Mesenchymal stem cell (in vitro differentiated cells and primary cell): ENCODE measurements around the gene CDH5.
A peak's percentile ranks its signal among the peaks of the same experiment; 100 is the strongest.

Experiments used
- DNase-seq: peaks from one replicate; pipeline ENCODE4 v3.0.0-alpha.2; 2013
- H2AFZ ChIP-seq: one replicate; pipeline ENCODE4 v1.6.1; 2013; ENCODE audit warnings: low read depth, mild to moderate bottlenecking, control low read depth, inconsistent platforms, low read length, moderate library complexity
- H2AK5ac ChIP-seq: 2 replicates; pipeline ENCODE4 v1.6.1; 2013; ENCODE audit warnings: low read length, moderate library complexity, mild to moderate bottlenecking, inconsistent platforms; ENCODE audit not compliant: severe bottlenecking
- H2BK120ac ChIP-seq: one replicate; pipeline ENCODE4 v1.6.1; 2013; ENCODE audit warnings: low read depth, mild to moderate bottlenecking, inconsistent platforms, low read length, moderate library complexity
- H2BK12ac ChIP-seq, 2 experiments: one replicate each; pipeline ENCODE4 v1.6.1; 2013; ENCODE audit warnings: inconsistent platforms in 2 of 2, low read length in 2 of 2, mild to moderate bottlenecking in 2 of 2, moderate library complexity in 2 of 2, control low read depth in 1 of 2
- H2BK15ac ChIP-seq: one replicate; pipeline ENCODE4 v1.6.1; 2013; ENCODE audit warnings: mild to moderate bottlenecking, low read depth, inconsistent platforms; ENCODE audit not compliant: poor library complexity, severe bottlenecking
- H2BK5ac ChIP-seq: 2 replicates; pipeline ENCODE4 v1.6.1; 2013; ENCODE audit warnings: low read depth, mild to moderate bottlenecking, low read length, control low read depth, inconsistent platforms; ENCODE audit not compliant: poor library complexity, severe bottlenecking
- H3K14ac ChIP-seq, 2 experiments: one replicate each; pipeline ENCODE4 v1.6.1; 2013; ENCODE audit warnings: inconsistent platforms in 2 of 2, low read length in 2 of 2, control low read depth in 1 of 2, mild to moderate bottlenecking in 1 of 2, moderate library complexity in 1 of 2
- H3K18ac ChIP-seq, 2 experiments: one replicate each; pipeline ENCODE4 v1.6.1; 2013; ENCODE audit warnings: inconsistent platforms in 2 of 2, low read length in 2 of 2, control low read depth in 1 of 2, low read depth in 1 of 2, mild to moderate bottlenecking in 1 of 2
- H3K23ac ChIP-seq, 2 experiments: one replicate each; pipeline ENCODE4 v1.6.1; 2013; ENCODE audit warnings: inconsistent platforms in 2 of 2, low read length in 2 of 2, mild to moderate bottlenecking in 2 of 2, moderate library complexity in 2 of 2, control low read depth in 1 of 2
- H3K27ac ChIP-seq: 2 replicates; pipeline ENCODE4 v1.5.1; 2013; ENCODE audit warnings: mild to moderate bottlenecking, moderate library complexity, low read length, control low read depth, inconsistent platforms; ENCODE audit not compliant: poor library complexity, severe bottlenecking
- H3K27me3 ChIP-seq, 2 experiments: 2 replicates each; pipeline versions ENCODE4 v1.6.1 to v1.7.0; 2013; ENCODE audit warnings: low read length in 2 of 2, mild to moderate bottlenecking in 2 of 2, moderate library complexity in 2 of 2, control low read depth in 1 of 2, inconsistent platforms in 1 of 2; ENCODE audit not compliant: control insufficient read depth in 1 of 2, insufficient read depth in 1 of 2
- H3K36me3 ChIP-seq, 2 experiments: 2 replicates each; pipeline versions ENCODE4 v1.6.1 to v1.7.0; 2013; ENCODE audit warnings: low read length in 2 of 2, control low read depth in 1 of 2, inconsistent platforms in 1 of 2, low read depth in 1 of 2, mild to moderate bottlenecking in 1 of 2; ENCODE audit not compliant: insufficient read depth in 2 of 2, control insufficient read depth in 1 of 2
- H3K4ac ChIP-seq, 2 experiments: one replicate each; pipeline ENCODE4 v1.6.1; 2013; ENCODE audit warnings: inconsistent platforms in 2 of 2, low read length in 2 of 2, mild to moderate bottlenecking in 2 of 2, moderate library complexity in 2 of 2, control low read depth in 1 of 2, low read depth in 1 of 2
- H3K4me1 ChIP-seq: 2 replicates; pipeline ENCODE4 v1.6.1; 2013; ENCODE audit warnings: low read depth, low read length, control low read depth; ENCODE audit not compliant: control insufficient read depth, insufficient read depth
- H3K4me2 ChIP-seq: 2 replicates; pipeline ENCODE4 v1.6.1; 2013; ENCODE audit warnings: low read length, mild to moderate bottlenecking, inconsistent platforms; ENCODE audit not compliant: poor library complexity, severe bottlenecking
- H3K4me3 ChIP-seq, 2 experiments: 2 replicates each; pipeline versions ENCODE4 v1.5.1 to v1.7.0; 2013; ENCODE audit warnings: low read length in 2 of 2, mild to moderate bottlenecking in 2 of 2, control low read depth in 1 of 2, low read depth in 1 of 2; ENCODE audit not compliant: insufficient read depth in 1 of 2
- H3K79me1 ChIP-seq: replicated peaks from 2 replicates; pipeline ENCODE4 v1.6.1; 2013; ENCODE audit warnings: mild to moderate bottlenecking, control low read depth, low read length, inconsistent platforms; ENCODE audit not compliant: poor library complexity, severe bottlenecking
- H3K9ac ChIP-seq: 2 replicates; pipeline ENCODE4 v1.7.0; 2013; ENCODE audit warnings: mild to moderate bottlenecking, low read length, moderate library complexity
- H3K9me3 ChIP-seq: 2 replicates; pipeline ENCODE4 v1.7.0; 2013; ENCODE audit warnings: mild to moderate bottlenecking, low read length; ENCODE audit not compliant: control insufficient read depth
- H4K8ac ChIP-seq: one replicate; pipeline ENCODE4 v1.6.1; 2013; ENCODE audit warnings: inconsistent platforms, mild to moderate bottlenecking, low read length, moderate library complexity
- H4K91ac ChIP-seq: one replicate; pipeline ENCODE4 v1.6.1; 2013; ENCODE audit warnings: mild to moderate bottlenecking, low read length, inconsistent platforms
- WGBS: methylation state at CpG from one replicate; pipeline ENCODE4 v1.1.7; 2013; ENCODE audit warnings: mixed read lengths; 5-methylcytosine and 5-hydroxymethylcytosine counted together

CDH5 gene

DNA sequence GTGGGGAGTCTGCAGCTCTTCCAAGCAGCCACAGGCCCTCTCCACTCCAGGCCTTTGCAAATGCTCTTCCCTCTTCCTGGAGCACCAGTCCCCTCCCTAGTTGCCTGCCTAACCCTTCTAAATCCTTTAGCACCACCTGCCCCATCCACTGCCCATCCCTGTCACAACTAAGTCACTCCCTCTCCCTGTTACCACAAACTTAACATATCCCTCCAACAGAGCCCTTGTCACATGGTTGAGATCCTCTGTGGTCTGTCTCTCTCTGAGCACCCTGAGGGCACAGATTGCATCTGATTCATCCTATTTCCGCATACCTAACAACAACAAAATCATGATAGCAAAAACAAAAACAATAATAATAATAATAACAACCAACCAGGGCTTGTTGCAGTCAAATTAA lies 49.6 kb downstream of the CDH5 start:
- Histone ChIP-seq H3K27ac (no peak overlapping the region), H2AK5ac (no peak overlapping the region), H2BK5ac (no peak overlapping the region), H3K4me2 (no peak overlapping the region), H3K18ac (no peak overlapping the region), H2BK120ac (no peak overlapping the region), H3K36me3 (no peaks in the 10 kb centered on the region), H3K9ac (no peak overlapping the region), H2BK15ac (no peak overlapping the region), H3K23ac (no peak overlapping the region), H3K27me3 (no peaks in the 10 kb centered on the region), H3K4me3 (no peak overlapping the region), H4K8ac (no peak overlapping the region), H3K4ac (no peak overlapping the region), H3K4me1 (peaks cover 2% of the 10 kb centered on the region), H4K91ac (no peak overlapping the region), H3K79me1 (no peaks in the 10 kb centered on the region), H2BK12ac (no peak overlapping the region), H3K9me3 (peaks cover 13% of the 10 kb centered on the region), H2AFZ (no peak overlapping the region), H3K14ac (no peak overlapping the region)
- 100% methylated on average over 1 of the region's 1 CpG for WGBS
- no peak for DNase-seq

- H3K4me3 ChIP-seq, result peak overlapping the region in 1 of 2 experiments; percentile 28
- H3K14ac ChIP-seq, result no peak overlapping the region
- H2AFZ ChIP-seq, result no peak overlapping the region
- H4K91ac ChIP-seq, result no peak overlapping the region
- no peak overlapping the region for H4K8ac ChIP-seq
- DNase-seq, result peak; percentile 25
- no peak overlapping the region for H2BK12ac ChIP-seq
- no peaks in the 10 kb centered on the region for H3K27me3 ChIP-seq
- 66% methylated on average over 6 of the region's 9 CpGs for WGBS
- H3K79me1 ChIP-seq, result no peaks in the 10 kb centered on the region
- H3K18ac ChIP-seq, result no peak overlapping the region
- peak overlapping the region; percentile 8 for H3K9ac ChIP-seq
- no peak overlapping the region for H2BK15ac ChIP-seq
- H2AK5ac ChIP-seq, result no peak overlapping the region
- no peak overlapping the region for H2BK120ac ChIP-seq
- H3K23ac ChIP-seq, result no peak overlapping the region
- no peak overlapping the region for H2BK5ac ChIP-seq
- H3K36me3 ChIP-seq, result no peaks in the 10 kb centered on the region
- H3K27ac ChIP-seq, result no peak overlapping the region
- H3K4ac ChIP-seq, result no peak overlapping the region
- peaks cover 2% of the 10 kb centered on the region for H3K4me1 ChIP-seq
- peaks cover 9% of the 10 kb centered on the region for H3K9me3 ChIP-seq
- no peak overlapping the region for H3K4me2 ChIP-seq
Measured at GRCh38 chr16:66416939-66417700, 50.6 kb downstream of the CDH5 start.

GRCh38 chr16:66418165-66418962 lies 51.9 kb downstream of the CDH5 start:
- Histone ChIP-seq H2BK15ac (no peak overlapping the region), H3K4me1 (peaks cover 4% of the 10 kb centered on the region), H3K27ac (no peak overlapping the region), H2AK5ac (peak overlapping the region; percentile 31), H2BK120ac (no peak overlapping the region), H3K4me3 (peak overlapping the region in 1 of 2 experiments; percentile 28), H3K27me3 (no peaks in the 10 kb centered on the region), H3K9ac (no peak overlapping the region), H4K91ac (no peak overlapping the region), H2BK5ac (no peak overlapping the region), H3K23ac (no peak overlapping the region), H3K4ac (no peak overlapping the region), H3K9me3 (no peaks in the 10 kb centered on the region), H3K36me3 (no peaks in the 10 kb centered on the region), H4K8ac (no peak overlapping the region), H3K4me2 (no peak overlapping the region), H3K14ac (no peak overlapping the region), H3K79me1 (no peaks in the 10 kb centered on the region), H2AFZ (no peak overlapping the region), H2BK12ac (no peak overlapping the region), H3K18ac (no peak overlapping the region)
- 77% methylated on average over 8 of the region's 9 CpGs for whole genome bisulfite sequencing
- DNase-seq, result no peak

- peak overlapping the region; percentile 63 for H2AK5ac ChIP-seq
- no peak overlapping the region for H3K18ac ChIP-seq
- H3K4me1 ChIP-seq, result peaks cover 4% of the 10 kb centered on the region
- H3K36me3 ChIP-seq, result no peaks in the 10 kb centered on the region
- no peak for DNase-seq
- H2BK12ac ChIP-seq, result no peak overlapping the region
- H3K27ac ChIP-seq, result no peak overlapping the region
- H3K9me3 ChIP-seq, result no peaks in the 10 kb centered on the region
- no peaks in the 10 kb centered on the region for H3K79me1 ChIP-seq
- no peak overlapping the region for H2AFZ ChIP-seq
- no peak overlapping the region for H3K4me2 ChIP-seq
- no peak overlapping the region for H4K91ac ChIP-seq
- H3K23ac ChIP-seq, result no peak overlapping the region
- H3K4ac ChIP-seq, result no peak overlapping the region
- WGBS, result 54% methylated on average over 3 of the region's 3 CpGs
- H3K14ac ChIP-seq, result no peak overlapping the region
- H4K8ac ChIP-seq, result no peak overlapping the region
- H3K27me3 ChIP-seq, result peaks cover 3 to 5% of the 10 kb centered on the region in 2 experiments
- H2BK120ac ChIP-seq, result no peak overlapping the region
- H3K9ac ChIP-seq, result no peak overlapping the region
- H2BK5ac ChIP-seq, result no peak overlapping the region
- H3K4me3 ChIP-seq, result no peak overlapping the region
- H2BK15ac ChIP-seq, result no peak overlapping the region
Measured at GRCh38 chr16:66419527-66419926, 53.0 kb downstream of the CDH5 start.
